Left kidney (tissue), 2 donors: Measurements from ENCODE around the gene BRSK2. TPM values are rescaled to one million over a fixed set of nuclear protein-coding genes. Genes with fewer than 3 reads are reported as not detected.

Experiments used
- DNase-seq: peaks from one replicate; pipeline ENCODE4 v3.0.0-alpha.2; 2013
- polyA plus RNA-seq: library from polyadenylated mRNA; unstranded; fragments of 120-200 nt; gene quantifications from one replicate; pipeline ENCODE4 v1.2.1, GENCODE V29; 2013; ENCODE audit not compliant: insufficient read length

The BRSK2 gene
- polyA plus RNA-seq, 1 donor = 0.90 TPM

GRCh38 chr11:1483445-1483961, 93.8 kb downstream of the BRSK2 start:
- no peak for DNase-seq

GRCh38 chr11:1484061-1484671, 94.4 kb downstream of the BRSK2 start:
- DNase-seq = no peak

- DNase-seq = no peak
Measured at GRCh38 chr11:1484695-1485503, 95.2 kb downstream of the BRSK2 start.

GRCh38 chr11:1485504-1485885, 95.8 kb downstream of the BRSK2 start:
- no peak for DNase-seq

- no peak for DNase-seq
Measured at GRCh38 chr11:1486054-1486825, 96.5 kb downstream of the BRSK2 start, which contains the start of gene MOB2. MOB2 (minus strand) TSS chr11:1486779; CDS start chr11:1486556, 223 bp downstream.

GRCh38 chr11:1487091-1487850, 97.5 kb downstream of the BRSK2 start:
- no peak for DNase-seq

- no peak for DNase-seq
Measured at GRCh38 chr11:1487851-1488574, 98.3 kb downstream of the BRSK2 start.

GRCh38 chr11:1488575-1489180, 98.9 kb downstream of the BRSK2 start:
- no peak for DNase-seq

- DNase-seq = no peak
Measured at GRCh38 chr11:1490651-1491050, 100.9 kb downstream of the BRSK2 start.

GRCh38 chr11:1491379-1491778, 101.6 kb downstream of the BRSK2 start:
- no peak for DNase-seq

GRCh38 chr11:1493650-1494244, 104.0 kb downstream of the BRSK2 start:
- no peak for DNase-seq

GRCh38 chr11:1494650-1495049, 104.9 kb downstream of the BRSK2 start:
- DNase-seq = no peak

GRCh38 chr11:1496091-1496760, 106.5 kb downstream of the BRSK2 start:
- DNase-seq = no peak

GRCh38 chr11:1496761-1497095, 107.0 kb downstream of the BRSK2 start:
- no peak for DNase-seq

- no peak for DNase-seq
Measured at GRCh38 chr11:1497600-1497999, 107.9 kb downstream of the BRSK2 start.

- DNase-seq = no peak
Measured at GRCh38 chr11:1498262-1498661, 108.5 kb downstream of the BRSK2 start.

- no peak for DNase-seq
Measured at GRCh38 chr11:1499261-1499890, 109.6 kb downstream of the BRSK2 start.

- DNase-seq = no peak
Measured at GRCh38 chr11:1499899-1500298, 110.2 kb downstream of the BRSK2 start.
